H54 (cell line): ENCODE results near the gene PDGFRA.
A peak's percentile ranks its signal among the peaks of the same experiment; 100 is the strongest.
"Not testable (repeated sequence)": the region's sequence is repeated elsewhere in the genome, so short reads cannot be mapped to it uniquely, and the experiment has no call there.

ENCODE experiments used
- DNase-seq: peaks from one replicate; pipeline ENCODE4 v3.0.0; 2011; ENCODE audit warnings: low spot score, mixed read lengths; ENCODE audit not compliant: insufficient read length
- FAIRE-seq: peaks from 3 replicates; lab custom pipeline; 2011; peaks lifted over from hg19 to GRCh38; lab: Jason Lieb, UNC
- POLR2A ChIP-seq: IDR thresholded peaks from 2 replicates; pipeline ENCODE4 v1.6.1; 2011; ENCODE audit warnings: low read depth, mild to moderate bottlenecking, low read length

The PDGFRA gene

GRCh38 chr4:54290980-54291379, 61.9 kb downstream of the PDGFRA start:
- no peak for DNase-seq
- no peak for FAIRE-seq
- TF ChIP-seq POLR2A: no peak

GRCh38 chr4:54296548-54297203, 67.6 kb downstream of the PDGFRA start:
- FAIRE-seq (no peak), DNase-seq (no peak)
- no peak for TF ChIP-seq POLR2A

- no peak for TF ChIP-seq POLR2A
- FAIRE-seq: no peak
- no peak for DNase-seq
Measured at GRCh38 chr4:54308110-54308509, 79.0 kb downstream of the PDGFRA start.

GRCh38 chr4:54315561-54316538, 86.8 kb downstream of the PDGFRA start:
- DNase-seq (no peak), FAIRE-seq (no peak)

GRCh38 chr4:54317690-54318089, 88.6 kb downstream of the PDGFRA start:
- TF ChIP-seq POLR2A: no peak
- DNase-seq (no peak), FAIRE-seq (no peak)

More at GRCh38 chr4:54315561-54316538, 86.8 kb downstream of the PDGFRA start:
- no peak for TF ChIP-seq POLR2A

- peak; percentile 23 for DNase-seq
- no peak for FAIRE-seq
- no peak for TF ChIP-seq POLR2A
Measured at GRCh38 chr4:54318904-54319303, 89.8 kb downstream of the PDGFRA start.

- no peak for TF ChIP-seq POLR2A
- no peak for FAIRE-seq
- DNase-seq: no peak
Measured at GRCh38 chr4:54320826-54321685, 92.0 kb downstream of the PDGFRA start.

- no peak for FAIRE-seq
- no peak for TF ChIP-seq POLR2A
- peak; percentile 49 for DNase-seq
Measured at GRCh38 chr4:54322818-54323417, 93.8 kb downstream of the PDGFRA start.

GRCh38 chr4:54330896-54331295, 101.8 kb downstream of the PDGFRA start:
- FAIRE-seq (no peak), DNase-seq (no peak)
- no peak for TF ChIP-seq POLR2A

GRCh38 chr4:54332542-54332941, 103.4 kb downstream of the PDGFRA start:
- DNase-seq: no peak
- no peak for TF ChIP-seq POLR2A
- FAIRE-seq: no peak

GRCh38 chr4:54333657-54334056, 104.6 kb downstream of the PDGFRA start:
- no peak for DNase-seq
- TF ChIP-seq POLR2A: no peak
- FAIRE-seq: no peak

- DNase-seq, FAIRE-seq: not testable (repeated sequence)
Measured at GRCh38 chr4:54334769-54335168, 105.7 kb downstream of the PDGFRA start.

- no peak for TF ChIP-seq POLR2A
- DNase-seq: no peak
- FAIRE-seq: no peak
Measured at GRCh38 chr4:54337009-54337408, 107.9 kb downstream of the PDGFRA start.

- FAIRE-seq, DNase-seq: not testable (repeated sequence)
Measured at GRCh38 chr4:54342067-54342466, 113.0 kb downstream of the PDGFRA start.
